NB4 (cell line): Measurements from ENCODE around the gene GRHL3.

ENCODE experiments used
- CTCF ChIP-seq: IDR thresholded peaks from one replicate; pipeline ENCODE4 v1.5.1; 2012; ENCODE audit warnings: low read depth, low read length
- MAX ChIP-seq: IDR thresholded peaks from 2 replicates; pipeline ENCODE4 v1.6.1; 2011; ENCODE audit warnings: low read depth, low read length
- POLR2A ChIP-seq: IDR thresholded peaks from 2 replicates; pipeline ENCODE4 v1.6.1; 2011; ENCODE audit warnings: mild to moderate bottlenecking; ENCODE audit not compliant: insufficient read length; ENCODE audit errors: extremely low read depth

- TF ChIP-seq MAX (no peak), CTCF (no peak), POLR2A (no peak)
Observed at GRCh38 chr1:24309762-24310485, 9.2 kb upstream of the GRHL3 start.
